GM23338 (cell line): ENCODE data around the gene FKBP6. TPM values are rescaled to one million over a fixed set of nuclear protein-coding genes. Genes with fewer than 3 reads are reported as not detected.
A peak's percentile ranks its signal among the peaks of the same experiment; 100 is the strongest.

Source experiments
- ATAC-seq: fragments of 200-7000 bp; cut with Tn5 transposase; 3 replicates; pipeline ENCODE4 v1.9.1; 2020
- DNase-seq: peaks from one replicate; pipeline ENCODE4 v3.0.0-alpha.2; 2015; ENCODE audit warnings: low spot score
- H2AFZ ChIP-seq: fragments of 200-600 bp; sonication (generic); 2 replicates; pipeline ENCODE4 v1.8.0; 2016; ENCODE audit warnings: antibody characterized with exemption, mild to moderate bottlenecking, moderate library complexity
- H3F3A ChIP-seq: fragments of 200-600 bp; sonication (generic); replicated peaks from 2 replicates; pipeline ENCODE4 v1.8.0; 2017; ENCODE audit warnings: antibody characterized with exemption, mixed run types, low read depth
- H3K27ac ChIP-seq: fragments of 200-600 bp; sonication (generic); 2 replicates; pipeline ENCODE4 v1.6.1; 2016; ENCODE audit warnings: low read depth
- H3K27me3 ChIP-seq: fragments of 200-600 bp; sonication (generic); 2 replicates; pipeline ENCODE4 v1.8.0; 2016; ENCODE audit warnings: mild to moderate bottlenecking, mixed run types, moderate library complexity; ENCODE audit not compliant: insufficient read depth
- H3K36me3 ChIP-seq: fragments of 200-600 bp; sonication (generic); 2 replicates; pipeline ENCODE4 v1.8.0; 2016; ENCODE audit warnings: mild to moderate bottlenecking; ENCODE audit not compliant: insufficient read depth
- H3K4me1 ChIP-seq: fragments of 200-600 bp; sonication (generic); 2 replicates; pipeline ENCODE4 v1.8.0; 2016; ENCODE audit warnings: mild to moderate bottlenecking, moderate library complexity; ENCODE audit not compliant: insufficient read depth
- H3K4me2 ChIP-seq: fragments of 200-600 bp; sonication (generic); 2 replicates; pipeline ENCODE4 v1.7.1; 2017; ENCODE audit warnings: mixed run types
- H3K4me3 ChIP-seq: fragments of 200-600 bp; sonication (generic); 2 replicates; pipeline ENCODE4 v1.6.1; 2016; ENCODE audit warnings: mixed run types
- H3K79me2 ChIP-seq: fragments of 200-600 bp; sonication (generic); replicated peaks from 2 replicates; pipeline ENCODE4 v1.8.0; 2017; ENCODE audit warnings: mild to moderate bottlenecking; ENCODE audit not compliant: insufficient read depth
- H3K9me2 ChIP-seq: fragments of 200-600 bp; sonication (generic); 2 replicates; pipeline ENCODE4 v1.8.0; 2017; ENCODE audit not compliant: insufficient read depth
- H4K20me1 ChIP-seq: fragments of 200-600 bp; sonication (generic); replicated peaks from 2 replicates; pipeline ENCODE4 v1.8.0; 2017; ENCODE audit warnings: mild to moderate bottlenecking; ENCODE audit not compliant: insufficient read depth
- H3K27ac Mint-ChIP-seq: 2 replicates; pipeline ENCODE4 v1.8.0; 2020; ENCODE audit warnings: inconsistent platforms, mild to moderate bottlenecking, moderate library complexity, mixed read lengths
- H3K27me3 Mint-ChIP-seq: 3 replicates; pipeline ENCODE4 v1.8.0; 2022; ENCODE audit warnings: low read depth, mild to moderate bottlenecking, moderate library complexity, mixed read lengths, inconsistent platforms; ENCODE audit not compliant: insufficient read depth, poor library complexity
- H3K36me3 Mint-ChIP-seq: 3 replicates; pipeline ENCODE4 v1.8.0; 2021; ENCODE audit warnings: low read depth, mild to moderate bottlenecking, inconsistent platforms, moderate library complexity, mixed read lengths
- H3K4me1 Mint-ChIP-seq: 3 replicates; pipeline ENCODE4 v1.8.0; 2020; ENCODE audit warnings: mild to moderate bottlenecking, inconsistent platforms, mixed read lengths
- H3K4me3 Mint-ChIP-seq: 3 replicates; pipeline ENCODE4 v1.8.0; 2021; ENCODE audit warnings: moderate library complexity, mild to moderate bottlenecking, inconsistent platforms, mixed read lengths
- H3K9me3 Mint-ChIP-seq: 3 replicates; pipeline ENCODE4 v1.8.0; 2020; ENCODE audit warnings: moderate library complexity, mild to moderate bottlenecking, inconsistent platforms, mixed read lengths
- CREB1 ChIP-seq: fragments of 250-450 bp; sonication (Bioruptor Pico); IDR thresholded peaks from 2 replicates; pipeline ENCODE4 v1.5.0; 2020; ENCODE audit warnings: low read depth, mild to moderate bottlenecking, moderate library complexity
- ETS1 ChIP-seq: IDR thresholded peaks from 2 replicates; pipeline ENCODE4 v1.6.1; 2016; ENCODE audit warnings: antibody characterized with exemption
- EZH2 ChIP-seq: fragments of 200-600 bp; sonication (generic); IDR thresholded peaks from one replicate; pipeline ENCODE4 v1.8.0; 2017; ENCODE audit warnings: antibody characterized with exemption, mild to moderate bottlenecking, low read depth; ENCODE audit not compliant: unreplicated experiment
- JUNB ChIP-seq: IDR thresholded peaks from one replicate; pipeline ENCODE4 v1.6.1; 2016; ENCODE audit warnings: antibody characterized with exemption; ENCODE audit not compliant: unreplicated experiment
- POLR2AphosphoS5 ChIP-seq: IDR thresholded peaks from 2 replicates; pipeline ENCODE4 v1.6.1; 2016; ENCODE audit warnings: antibody characterized with exemption, low read depth
- REST ChIP-seq: IDR thresholded peaks from one replicate; pipeline ENCODE4 v1.6.1; 2018; ENCODE audit warnings: antibody characterized with exemption; ENCODE audit not compliant: unreplicated experiment
- STAT1 ChIP-seq: IDR thresholded peaks from one replicate; pipeline ENCODE4 v1.6.1; 2016; ENCODE audit warnings: antibody characterized with exemption; ENCODE audit not compliant: unreplicated experiment
- ZNF331 ChIP-seq: fragments of 250-450 bp; sonication (Bioruptor Pico); IDR thresholded peaks from 2 replicates; pipeline ENCODE4 v1.5.0; 2020; ENCODE audit warnings: low read depth, mild to moderate bottlenecking, moderate library complexity
- ZNF462 ChIP-seq: fragments of 250-450 bp; sonication (Bioruptor Pico); IDR thresholded peaks from 2 replicates; pipeline ENCODE4 v1.5.0; 2020; ENCODE audit warnings: mild to moderate bottlenecking, moderate library complexity
- polyA plus RNA-seq: library from polyadenylated mRNA; unstranded; fragments of >200 nt; fragmentation: Nextera tagmentation; extraction: Ambion mirVana; gene quantifications from 2 replicates; pipeline ENCODE4 v1.2.1, GENCODE V29; 2016
- total RNA-seq: library from RNA; depleted of rRNA; stranded (reverse); fragments of >200 nt; shearing (Covaris generic); gene quantifications from 2 replicates; pipeline ENCODE4 v1.2.3, GENCODE V29; 2014

Gene FKBP6
- total and polyA plus RNA-seq, 2 experiments from 2014 or later: 0.15 TPM; not detected in 1

GRCh38 chr7:73330772-73331171 is 2.8 kb downstream of the FKBP6 start:
- Histone ChIP-seq H2AFZ (peak overlapping the region; percentile 82), H3K27ac (no peak overlapping the region), H3K79me2 (no peaks in the 10 kb centered on the region), H3K4me2 (no peak overlapping the region), H3K36me3 (no peaks in the 10 kb centered on the region), H3K9me2 (no peaks in the 10 kb centered on the region), H3F3A (no peaks in the 10 kb centered on the region), H3K27me3 (no peaks in the 10 kb centered on the region), H3K4me3 (no peak overlapping the region), H4K20me1 (no peaks in the 10 kb centered on the region), H3K4me1 (0 out of 2 replicates have a peak, but pooled peaks cover 5% of the 10 kb centered on the region)
- TF ChIP-seq POLR2AphosphoS5 (no peak), STAT1 (no peak), ZNF462 (no peak), ETS1 (no peak), JUNB (no peak)
- no peaks in the 10 kb centered on the region for H3K9me3 Mint-ChIP-seq
- no peak overlapping the region for H3K27ac Mint-ChIP-seq
- DNase-seq: no peak
- H3K4me1 Mint-ChIP-seq: peaks cover 19% of the 10 kb centered on the region
- no peak overlapping the region for H3K4me3 Mint-ChIP-seq
- peaks cover 11% of the 10 kb centered on the region for H3K27me3 Mint-ChIP-seq
- ATAC-seq: peak; percentile 52
- no peaks in the 10 kb centered on the region for H3K36me3 Mint-ChIP-seq

GRCh38 chr7:73332447-73332846 is 4.5 kb downstream of the FKBP6 start:
- Histone ChIP-seq H3K4me3 (no peak overlapping the region), H2AFZ (no peak overlapping the region; the same call in 1 of the 2 replicates), H3K79me2 (no peaks in the 10 kb centered on the region), H3K9me2 (no peaks in the 10 kb centered on the region), H3K4me2 (no peak overlapping the region), H3K27ac (no peak overlapping the region), H4K20me1 (no peaks in the 10 kb centered on the region), H3K4me1 (0 out of 2 replicates have a peak, but pooled peaks cover 5% of the 10 kb centered on the region), H3F3A (no peaks in the 10 kb centered on the region), H3K36me3 (no peaks in the 10 kb centered on the region), H3K27me3 (no peaks in the 10 kb centered on the region)
- no peaks in the 10 kb centered on the region for H3K9me3 Mint-ChIP-seq
- H3K27ac Mint-ChIP-seq: no peak overlapping the region
- peaks cover 19% of the 10 kb centered on the region for H3K4me1 Mint-ChIP-seq
- H3K4me3 Mint-ChIP-seq: no peak overlapping the region
- no peak for DNase-seq
- peaks cover 11% of the 10 kb centered on the region for H3K27me3 Mint-ChIP-seq
- no peaks in the 10 kb centered on the region for H3K36me3 Mint-ChIP-seq
- ATAC-seq: no peak
- TF ChIP-seq JUNB: no peak
- TF ChIP-seq ZNF331 (CRISPR knock-in tag): no peak
- no peak for TF ChIP-seq ETS1
- TF ChIP-seq CREB1: no peak
- no peak for TF ChIP-seq EZH2
- TF ChIP-seq STAT1: no peak
- no peak for TF ChIP-seq POLR2AphosphoS5
- no peak for TF ChIP-seq REST
